IMR-90 (cell line): ENCODE measurements around the gene PCDH1. TPM values are rescaled to one million over a fixed set of nuclear protein-coding genes. Genes with fewer than 3 reads are reported as not detected.

ENCODE experiments used
- ATAC-seq: fragments of 200-7000 bp; cut with Tn5 transposase; 2 replicates; pipeline ENCODE4 v1.9.1; 2020; ENCODE audit warnings: low read depth, mild to moderate bottlenecking, moderate library complexity
- BruUV-seq: library from RNA; stranded (reverse); fragments of 400-500 nt; replicated peaks from 2 replicates; lab custom pipeline; 2021; lab: Mats Ljungman, UMichigan
- CTCF ChIA-PET: fragments of 300-600 bp; formaldehyde crosslinking; extraction: SDS; loops from one replicate; lab custom pipeline; 2021; ENCODE audit warnings: antibody characterized with exemption; lab: Yijun Ruan, JAX
- POLR2A ChIA-PET: fragments of 300-600 bp; sonication (Branson Sonifier 250); formaldehyde crosslinking; loops from one replicate; lab custom pipeline; 2022; ENCODE audit warnings: antibody characterized with exemption; ENCODE audit not compliant: unreplicated experiment; lab: Charles Lee
- DNase-seq: peaks from one replicate; pipeline ENCODE4 v3.0.0; 2013
- H2AFZ ChIP-seq: replicated peaks from 2 replicates; pipeline ENCODE3; 2013; ENCODE audit warnings: low read length, mild to moderate bottlenecking; ENCODE audit not compliant: poor library complexity
- H2AK5ac ChIP-seq: 2 replicates; pipeline ENCODE4 v1.6.1; 2013; ENCODE audit warnings: low read depth, low read length, inconsistent platforms
- H2AK9ac ChIP-seq: replicated peaks from 2 replicates; pipeline ENCODE3; 2013; ENCODE audit warnings: mild to moderate bottlenecking, low read depth, low read length, moderate library complexity; ENCODE audit not compliant: poor library complexity
- H2BK120ac ChIP-seq: 2 replicates; pipeline ENCODE4 v1.6.1; 2013; ENCODE audit warnings: low read depth, low read length, inconsistent platforms
- H2BK15ac ChIP-seq: 3 replicates; pipeline ENCODE4 v1.6.1; 2013; ENCODE audit warnings: low read depth, low read length, inconsistent platforms
- H2BK20ac ChIP-seq: 2 replicates; pipeline ENCODE4 v1.6.1; 2013; ENCODE audit warnings: low read depth, mild to moderate bottlenecking, inconsistent platforms, low read length, moderate library complexity
- H2BK5ac ChIP-seq: 2 replicates; pipeline ENCODE4 v1.6.1; 2013; ENCODE audit warnings: mild to moderate bottlenecking, low read depth, low read length, inconsistent platforms; ENCODE audit not compliant: poor library complexity, severe bottlenecking
- H3K14ac ChIP-seq: replicated peaks from 2 replicates; pipeline ENCODE4 v1.6.1; 2013; ENCODE audit warnings: low read depth, low read length, inconsistent platforms
- H3K18ac ChIP-seq: 2 replicates; pipeline ENCODE4 v1.6.1; 2013; ENCODE audit warnings: low read depth, low read length, control low read depth
- H3K23ac ChIP-seq: 2 replicates; pipeline ENCODE4 v1.6.1; 2013; ENCODE audit warnings: low read depth, low read length, inconsistent platforms
- H3K27ac ChIP-seq: 2 replicates; pipeline ENCODE4 v1.5.1; 2013; ENCODE audit warnings: mild to moderate bottlenecking, control low read depth, low read length; ENCODE audit not compliant: insufficient read depth
- H3K27me3 ChIP-seq: 2 replicates; pipeline ENCODE4 v1.6.1; 2013; ENCODE audit warnings: low read length; ENCODE audit not compliant: control insufficient read depth, insufficient read depth
- H3K36me3 ChIP-seq: 2 replicates; pipeline ENCODE4 v1.6.1; 2013; ENCODE audit warnings: low read length, mixed read lengths; ENCODE audit not compliant: control insufficient read depth, insufficient read depth
- H3K4ac ChIP-seq: 2 replicates; pipeline ENCODE4 v1.6.1; 2013; ENCODE audit warnings: low read depth, low read length, inconsistent platforms
- H3K4me1 ChIP-seq: 2 replicates; pipeline ENCODE4 v1.6.1; 2013; ENCODE audit warnings: low read length, mixed read lengths; ENCODE audit not compliant: control insufficient read depth, insufficient read depth
- H3K4me2 ChIP-seq: 2 replicates; pipeline ENCODE4 v1.6.1; 2013; ENCODE audit warnings: low read depth, mild to moderate bottlenecking, control low read depth, low read length, moderate library complexity
- H3K4me3 ChIP-seq: 2 replicates; pipeline ENCODE4 v1.5.1; 2013; ENCODE audit warnings: low read depth, mild to moderate bottlenecking, control low read depth, low read length, moderate library complexity; ENCODE audit not compliant: insufficient read depth
- H3K56ac ChIP-seq: 2 replicates; pipeline ENCODE4 v1.6.1; 2013; ENCODE audit warnings: low read length, inconsistent platforms; ENCODE audit not compliant: insufficient read depth; ENCODE audit errors: extremely low read depth
- H3K79me1 ChIP-seq, 2 experiments: 2 replicates each; pipeline ENCODE4 v1.6.1; 2013; ENCODE audit warnings: low read length in 2 of 2, inconsistent platforms in 1 of 2, low read depth in 1 of 2
- H3K9ac ChIP-seq: 2 replicates; pipeline ENCODE4 v1.6.1; 2013; ENCODE audit warnings: low read depth, low read length, control low read depth
- H3K9me1 ChIP-seq: 2 replicates; pipeline ENCODE4 v1.6.1; 2013; ENCODE audit warnings: low read length, inconsistent platforms; ENCODE audit not compliant: insufficient read depth
- H3K9me3 ChIP-seq: 2 replicates; pipeline ENCODE4 v1.6.1; 2013; ENCODE audit warnings: low read length; ENCODE audit not compliant: control insufficient read depth, insufficient read depth
- H4K20me1 ChIP-seq: 2 replicates; pipeline ENCODE4 v1.6.1; 2013; ENCODE audit warnings: low read length, inconsistent platforms; ENCODE audit not compliant: insufficient read depth
- H4K5ac ChIP-seq: 2 replicates; pipeline ENCODE4 v1.6.1; 2013; ENCODE audit warnings: mild to moderate bottlenecking, low read depth, low read length, control low read depth
- H4K8ac ChIP-seq, 2 experiments: 2 replicates each; pipeline ENCODE4 v1.6.1; 2013; ENCODE audit warnings: low read depth in 2 of 2, low read length in 2 of 2, control low read depth in 1 of 2, inconsistent platforms in 1 of 2
- H4K91ac ChIP-seq: 2 replicates; pipeline ENCODE4 v1.6.1; 2013; ENCODE audit warnings: low read depth, low read length, inconsistent platforms; ENCODE audit not compliant: insufficient read depth
- BHLHE40 ChIP-seq: fragments of 150-350 bp; IDR thresholded peaks from 2 replicates; pipeline ENCODE4 v1.6.1; 2016; ENCODE audit warnings: mild to moderate bottlenecking, low read depth, low read length
- CHD1 ChIP-seq: IDR thresholded peaks from 2 replicates; pipeline ENCODE4 v1.6.1; 2012; ENCODE audit warnings: low read depth, low read length, improper control_type of control experiment
- CTCF ChIP-seq: conservative IDR thresholded peaks from 2 replicates; pipeline ENCODE4 v1.5.1; 2012; ENCODE audit warnings: mild to moderate bottlenecking, low read depth, low read length, improper control_type of control experiment
- FOS ChIP-seq: fragments of 150-350 bp; IDR thresholded peaks from 2 replicates; pipeline ENCODE4 v1.6.1; 2016; ENCODE audit warnings: low read depth, low read length
- RFX5 ChIP-seq: IDR thresholded peaks from 2 replicates; pipeline ENCODE4 v1.8.0; 2012; ENCODE audit warnings: low read depth, mild to moderate bottlenecking, low read length, moderate library complexity
- USF2 ChIP-seq: fragments of 150-350 bp; IDR thresholded peaks from 2 replicates; pipeline ENCODE4 v1.6.1; 2017; ENCODE audit warnings: mild to moderate bottlenecking, antibody characterized with exemption, low read length, low read depth
- WGBS, 2 experiments: methylation state at CpG; one replicate each; pipeline versions ENCODE4 v1.1.5 to v1.1.7; 2013; ENCODE audit warnings: missing lambda C conversion rate in 2 of 2; ENCODE audit not compliant: insufficient read length in 1 of 2; ENCODE audit errors: extremely low coverage in 2 of 2; 5-methylcytosine and 5-hydroxymethylcytosine counted together
- dilution Hi-C: fragments of 300-500 bp; cut with HindIII; formaldehyde crosslinking; loops from one replicate; pipeline ENCODE4 v1.14.3; 2018; ENCODE audit warnings: low sequenced_read_pairs; ENCODE audit not compliant: unreplicated experiment
- in situ Hi-C: fragments of 300-500 bp; cut with MboI; formaldehyde crosslinking; loops from 3 replicates; pipeline ENCODE4 v1.14.3; 2019; ENCODE audit warnings: low sequenced_read_pairs, inconsistent platforms, mixed read lengths
- intact Hi-C: fragments of 100-400 bp; cut with micrococcal nuclease; formaldehyde crosslinking; loops from 2 replicates; pipeline ENCODE4 v1.10.0; 2022
- polyA plus RNA-seq, 3 experiments: library from polyadenylated mRNA; depleted of rRNA; stranded (reverse); fragments of >200 nt; gene quantifications; 2 replicates each; pipeline ENCODE4 v1.2.3, GENCODE V29; 2012; ENCODE audit warnings: low replicate concordance in 1 of 3
- total RNA-seq: library from RNA; depleted of rRNA; stranded (reverse); fragments of >200 nt; gene quantifications from 2 replicates; pipeline ENCODE4 v1.2.3, GENCODE V29; 2012

PCDH1 gene
- total and polyA plus RNA-seq, 2 of the 4 experiments (the other 2 are of a cell fraction): 0.74 to 0.90 TPM

GRCh38 chr5:141914199-141914743 is 36.1 kb upstream of the PCDH1 start:
- H3K14ac ChIP-seq: no peak overlapping the region
- no peak overlapping the region for H3K56ac ChIP-seq
- H3K27ac ChIP-seq: no peak overlapping the region
- H3K18ac ChIP-seq: no peak overlapping the region
- no peaks in the 10 kb centered on the region for H3K9me3 ChIP-seq
- H4K8ac ChIP-seq: no peak overlapping the region
- H3K4me3 ChIP-seq: no peak overlapping the region; the same call in 1 of the 2 replicates
- ATAC-seq (peak; percentile 78), DNase-seq (no peak)
- no peak overlapping the region for H2BK20ac ChIP-seq
- no peak overlapping the region for H2AK5ac ChIP-seq
- no peak overlapping the region for H2BK5ac ChIP-seq
- ChIA-PET POLR2A (no interaction called here), CTCF (interaction anchor here (1.2 kb wide), 1 partner anchor 222 kb away, joined by 4 read pairs; no protein-coding TSS in a partner anchor)
- H2BK120ac ChIP-seq: no peak overlapping the region
- dilution Hi-C loops (no loop called here), intact Hi-C loops (no loop called here), in situ Hi-C loops (no loop called here)
- H3K4me1 ChIP-seq: peaks cover 1% of the 10 kb centered on the region; the same call in 1 of the 2 replicates
- no peak overlapping the region for H4K91ac ChIP-seq
- H3K36me3 ChIP-seq: no peaks in the 10 kb centered on the region
- no peaks in the 10 kb centered on the region for H4K20me1 ChIP-seq
- H4K5ac ChIP-seq: no peak overlapping the region
- H3K4ac ChIP-seq: no peak overlapping the region
- no peaks in the 10 kb centered on the region for H3K79me1 ChIP-seq
- 2% methylated on average over 27 of the region's 40 CpGs; no CpG with 5 or more reads in 1 of the 2 experiments for WGBS, 2 experiments
- peaks cover 45% of the 10 kb centered on the region for H3K27me3 ChIP-seq
- H3K9ac ChIP-seq: no peak overlapping the region
- peak overlapping the region; percentile 65; the same call in 1 of the 2 replicates for H3K4me2 ChIP-seq
- no TSS peak for BruUV-seq
- no peak overlapping the region for H2BK15ac ChIP-seq
- TF ChIP-seq BHLHE40 (no peak), USF2 (peak; percentile 68), CHD1 (no peak), FOS (no peak), CTCF (peak; percentile 25; the same call in 1 of the 2 replicates), RFX5 (no peak)
- no peak overlapping the region for H2AK9ac ChIP-seq
- peak overlapping the region; percentile 85 for H2AFZ ChIP-seq
- no peak overlapping the region for H3K23ac ChIP-seq
- no peaks in the 10 kb centered on the region; the same call in 1 of the 2 replicates for H3K9me1 ChIP-seq
